Neural progenitor cell (in vitro differentiated cells): ENCODE results near the gene MAP2K1.

Experiments
- CTCF ChIP-seq: fragments of 200-600 bp; sonication (generic); IDR thresholded peaks from 2 replicates; pipeline ENCODE4 v1.5.1; 2017; ENCODE audit warnings: antibody characterized with exemption, mild to moderate bottlenecking
- EZH2 ChIP-seq: fragments of 200-600 bp; sonication (generic); IDR thresholded peaks from 2 replicates; pipeline ENCODE4 v1.6.1; 2017; ENCODE audit warnings: antibody characterized with exemption, mild to moderate bottlenecking, moderate library complexity

GRCh38 chr15:66388043-66388363 lies 1.3 kb downstream of the MAP2K1 start:
- TF ChIP-seq CTCF (no peak), EZH2 (no peak)
